M059J (cell line): ENCODE results near the gene GRAP2. TPM values are rescaled to one million over a fixed set of nuclear protein-coding genes. Genes with fewer than 3 reads are reported as not detected.

ENCODE experiments used
- DNase-seq: peaks from one replicate; pipeline ENCODE4 v3.0.0-alpha.2; 2012; ENCODE audit warnings: low read depth
- total RNA-seq: library from RNA; depleted of rRNA; stranded (reverse); fragments of >200 nt; shearing (Covaris generic); gene quantifications from 2 replicates; pipeline ENCODE4 v1.2.3, GENCODE V29; 2014

GRAP2 gene
- total RNA-seq, 1 experiment from 2014 or later, result 0.15 TPM

DNA sequence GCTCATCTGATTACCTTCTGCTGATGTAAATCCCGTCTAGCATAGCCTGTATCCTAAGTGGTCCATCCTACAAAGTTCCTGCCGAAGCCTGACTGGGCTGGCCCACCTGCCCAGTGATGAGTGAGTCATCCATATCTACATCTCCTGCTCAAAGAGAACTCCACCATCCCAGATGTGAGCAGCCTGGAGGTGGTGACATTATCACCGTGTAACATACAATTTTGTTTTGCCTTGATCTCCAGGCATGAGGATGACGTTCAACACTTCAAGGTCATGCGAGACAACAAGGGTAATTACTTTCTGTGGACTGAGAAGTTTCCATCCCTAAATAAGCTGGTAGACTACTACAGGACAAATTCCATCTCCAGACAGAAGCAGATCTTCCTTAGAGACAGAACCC lies 64.9 kb downstream of the GRAP2 start:
- DNase-seq, result no peak

DNA sequence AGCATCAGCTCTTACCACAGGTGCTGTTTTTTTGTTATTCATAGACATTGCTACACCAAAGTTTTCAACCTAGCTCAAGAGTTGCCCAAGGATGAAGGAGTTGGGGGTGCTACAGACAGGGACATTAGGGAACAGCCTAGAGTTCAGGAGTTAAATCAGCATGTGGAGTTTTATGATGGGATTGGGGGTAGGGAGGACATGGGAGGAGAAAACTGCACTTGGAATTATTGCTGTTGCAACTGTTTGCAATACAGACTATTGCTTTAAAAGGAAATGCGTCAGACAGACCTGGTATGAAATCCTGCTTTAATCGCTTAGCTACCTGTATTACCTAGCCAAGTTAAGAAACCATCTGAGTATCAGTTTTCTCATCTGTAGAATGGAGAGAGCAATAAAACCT lies 65.6 kb downstream of the GRAP2 start:
- no peak for DNase-seq

DNA sequence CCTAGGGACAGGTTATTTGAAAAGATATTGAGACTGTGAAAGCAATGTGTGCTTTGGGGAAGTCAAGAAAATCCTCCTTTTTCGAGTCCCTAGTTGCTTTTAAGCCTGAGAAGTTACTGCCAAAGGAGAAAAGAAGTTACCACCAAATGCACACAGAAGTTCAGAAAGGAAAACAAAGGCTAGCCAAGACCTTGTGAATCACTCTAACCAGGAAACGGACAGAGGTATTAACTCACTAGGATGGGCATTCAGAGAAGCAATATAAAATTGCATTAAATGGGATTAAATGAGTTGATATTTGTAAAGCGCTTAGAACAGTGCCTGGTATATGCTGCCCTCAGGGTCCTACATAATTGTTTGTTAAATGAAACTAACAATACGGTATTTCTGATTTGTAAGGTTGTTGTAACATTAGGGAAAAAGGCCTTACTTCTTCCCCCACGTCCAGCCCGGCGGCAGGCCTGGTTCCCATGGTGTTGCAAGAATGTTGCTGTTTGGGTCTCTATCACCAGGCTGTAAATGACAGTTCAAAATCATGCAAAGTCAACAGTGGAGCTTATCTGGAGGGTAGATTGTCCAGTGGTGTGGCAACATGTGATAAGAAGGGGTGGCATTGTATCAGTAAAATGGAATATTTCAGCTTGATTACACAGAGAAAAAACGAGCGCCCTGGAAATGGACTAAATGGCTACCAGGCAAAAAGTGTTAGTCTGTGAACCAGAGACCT lies 66.4 kb downstream of the GRAP2 start:
- DNase-seq, result peak; percentile 33

DNA sequence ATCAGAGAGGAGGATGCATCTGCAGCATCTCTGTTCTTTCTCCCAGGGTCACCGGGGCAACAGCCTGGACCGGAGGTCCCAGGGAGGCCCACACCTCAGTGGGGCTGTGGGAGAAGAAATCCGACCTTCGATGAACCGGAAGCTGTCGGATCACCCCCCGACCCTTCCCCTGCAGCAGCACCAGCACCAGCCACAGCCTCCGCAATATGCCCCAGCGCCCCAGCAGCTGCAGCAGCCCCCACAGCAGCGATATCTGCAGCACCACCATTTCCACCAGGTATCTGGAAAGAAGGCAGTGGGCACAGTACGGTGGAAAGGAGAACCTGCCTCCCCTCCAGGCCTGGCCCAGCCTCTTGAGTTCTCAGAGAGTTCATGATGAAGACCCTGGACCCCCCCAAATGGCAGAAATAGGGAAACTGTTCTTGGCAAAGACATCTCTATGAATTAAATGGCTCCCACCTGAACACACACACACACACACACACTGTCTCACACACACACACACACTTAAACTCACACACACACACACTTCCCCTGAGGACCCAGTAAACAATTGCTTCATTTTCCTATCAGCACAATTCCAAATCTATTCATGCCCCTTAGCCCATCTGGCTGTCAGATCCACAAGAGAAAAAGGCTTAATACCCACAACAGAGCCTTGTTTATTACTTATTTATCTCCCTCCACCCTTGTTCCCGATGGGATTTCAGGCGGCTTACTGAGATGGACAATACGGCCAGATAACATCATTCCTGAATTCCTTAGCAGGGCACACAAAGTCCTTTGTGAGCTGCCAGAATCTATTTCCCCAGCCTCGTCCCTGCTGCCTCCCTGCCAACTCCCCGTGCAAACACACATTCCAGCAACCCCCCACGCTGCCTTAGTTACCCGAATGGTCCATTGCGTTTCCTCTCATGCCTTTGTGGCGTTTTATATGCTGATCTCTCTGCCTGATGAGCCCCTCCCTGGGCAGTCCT lies 67.4 kb downstream of the GRAP2 start:
- DNase-seq, result no peak

GRCh38 chr22:39970742-39971141 lies 69.9 kb downstream of the GRAP2 start:
- no peak for DNase-seq

GRCh38 chr22:39972641-39973040 lies 71.8 kb downstream of the GRAP2 start:
- no peak for DNase-seq

DNA sequence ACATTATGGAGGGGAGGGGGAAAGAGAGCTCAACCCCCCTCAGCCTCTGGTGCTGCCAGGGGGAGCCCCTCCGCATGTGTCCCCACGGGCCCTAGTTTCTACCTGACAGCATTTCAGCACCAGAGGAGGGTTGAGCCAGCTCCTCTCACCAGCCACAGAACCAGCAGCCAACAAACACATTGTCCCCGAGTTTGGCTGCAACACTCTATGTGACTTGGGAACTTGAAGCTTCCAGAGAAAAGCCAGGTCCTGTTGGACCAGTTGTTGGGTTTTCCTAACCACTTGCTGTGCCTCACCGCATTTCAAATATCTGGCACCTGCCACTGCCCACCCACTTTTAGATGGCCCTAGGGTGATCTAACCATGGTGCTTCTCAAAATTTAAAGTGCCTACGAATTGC lies 72.8 kb downstream of the GRAP2 start:
- DNase-seq, result no peak

- no peak for DNase-seq
These were observed 73.2 kb downstream of the GRAP2 start for GRCh38 chr22:39974065-39974464.

GRCh38 chr22:39979048-39979447 lies 78.2 kb downstream of the GRAP2 start:
- DNase-seq, result no peak

- no peak for DNase-seq
These were observed 78.6 kb downstream of the GRAP2 start for GRCh38 chr22:39979458-39979857.

- DNase-seq, result peak; percentile 27
These were observed 79.7 kb downstream of the GRAP2 start for GRCh38 chr22:39980596-39980995.

DNA sequence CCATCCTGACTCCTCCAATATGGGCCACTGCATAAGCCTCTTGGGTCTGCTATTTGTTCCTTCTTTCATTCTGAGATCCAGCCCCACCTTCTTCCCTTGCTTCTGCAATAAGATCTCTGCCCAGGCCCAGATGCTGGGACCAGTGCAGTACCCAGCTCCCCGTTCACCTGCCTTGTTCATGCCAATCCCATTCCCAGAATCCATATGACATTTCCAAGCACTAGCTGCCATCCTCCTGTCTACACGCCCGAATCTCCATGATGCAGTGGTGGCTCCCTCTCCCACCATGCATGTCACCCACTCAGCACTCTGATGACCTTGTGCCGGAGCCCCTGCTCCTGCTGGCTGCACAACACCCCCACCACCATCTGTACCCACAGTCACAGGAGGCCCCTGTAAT lies 82.5 kb downstream of the GRAP2 start:
- DNase-seq, result no peak

DNA sequence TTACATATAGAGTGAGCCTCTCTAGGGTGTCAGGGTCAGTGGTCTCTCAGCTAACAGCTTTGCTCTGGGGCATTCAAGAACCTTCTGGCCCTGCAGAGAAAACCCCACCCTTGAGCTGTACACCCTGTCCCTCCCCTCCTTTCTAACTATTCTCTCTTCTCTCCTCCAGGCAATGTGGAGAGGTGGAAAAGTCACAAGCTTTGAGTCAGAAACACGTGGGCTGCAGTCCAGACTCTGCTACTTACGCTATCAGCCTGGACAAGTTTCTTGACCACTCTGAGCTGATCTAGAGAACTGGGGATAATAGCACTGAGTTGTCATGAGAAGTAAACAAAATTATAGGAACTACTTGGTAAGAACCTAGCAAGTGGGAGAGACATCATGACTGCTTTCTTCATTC lies 83.1 kb downstream of the GRAP2 start:
- peak; percentile 46 for DNase-seq

GRCh38 chr22:39984746-39985145 lies 83.9 kb downstream of the GRAP2 start:
- DNase-seq, result no peak

GRCh38 chr22:39985383-39986035 lies 84.6 kb downstream of the GRAP2 start:
- no peak for DNase-seq

GRCh38 chr22:39988386-39989114 lies 87.7 kb downstream of the GRAP2 start:
- no peak for DNase-seq

DNA sequence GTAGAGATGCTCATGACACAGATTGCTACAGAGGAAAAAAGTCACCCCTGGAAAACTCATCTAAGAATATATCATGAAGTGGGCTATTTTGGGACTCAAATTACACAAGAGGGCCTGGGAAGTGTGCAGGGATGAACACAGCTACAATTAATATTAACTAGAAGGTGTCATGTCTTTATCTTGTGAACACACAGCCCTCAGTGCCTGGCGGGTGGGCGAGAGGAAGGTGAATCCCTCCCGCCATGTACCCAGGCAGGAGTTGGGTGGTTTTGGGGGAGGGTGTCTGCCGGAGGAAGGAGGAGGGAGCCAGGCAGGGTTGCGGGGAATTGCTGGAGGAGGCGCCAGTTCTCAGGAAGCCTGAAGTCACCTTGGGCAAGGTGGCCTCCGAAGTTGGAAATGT lies 88.7 kb downstream of the GRAP2 start:
- no peak for DNase-seq

- no peak for DNase-seq
These were observed 89.8 kb downstream of the GRAP2 start for GRCh38 chr22:39990686-39991085.

GRCh38 chr22:39991159-39991860 lies 90.4 kb downstream of the GRAP2 start:
- no peak for DNase-seq

DNA sequence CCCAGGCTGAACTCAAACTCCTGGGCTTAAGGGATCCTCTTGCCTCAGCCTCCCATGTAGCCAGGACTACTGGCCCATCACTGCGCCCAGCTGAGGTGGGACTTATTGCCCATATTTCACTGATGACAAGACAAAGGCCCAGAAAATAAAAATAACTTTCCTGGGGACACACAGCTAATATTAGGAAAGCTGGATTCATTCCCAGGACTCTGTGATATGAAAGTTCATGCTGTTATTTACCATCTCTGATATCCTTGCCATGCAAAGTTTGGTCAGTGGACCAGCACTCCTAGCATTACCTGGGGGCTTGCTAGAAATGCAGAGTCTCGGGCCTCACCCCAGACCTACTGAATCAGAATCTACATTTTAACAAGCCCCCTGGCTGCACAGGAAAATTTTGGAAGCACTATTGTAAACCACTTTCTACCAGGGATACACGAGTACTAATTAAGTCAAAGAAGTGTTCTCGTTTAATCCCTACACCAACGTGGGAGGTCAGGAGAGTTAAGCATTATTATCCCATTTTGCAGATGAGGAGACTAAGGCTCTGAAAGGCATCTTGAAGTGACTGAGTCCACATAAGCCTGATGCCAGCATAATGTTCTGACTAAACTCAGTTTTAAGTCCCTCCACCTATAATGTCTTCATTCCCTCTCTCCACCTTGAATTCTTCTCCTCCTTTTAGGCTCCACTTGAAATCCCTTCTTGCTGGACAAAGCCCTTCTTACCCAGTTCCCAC lies 91.4 kb downstream of the GRAP2 start:
- DNase-seq, result no peak
